Measurements from ENCODE around the gene MXRA7.

Gene MXRA7

GRCh38 chr17:76710863-76711611 lies at the start of gene MXRA7:
MXRA7 (minus strand) TSS chr17:76710965; CDS start chr17:76710946, 19 bp downstream.
- peak; percentile 85 for DNase-seq (ENCODE audit: low spot score)
- no peak for TF ChIP-seq CTCF (IDR thresholded peaks at IDR 0.05; ENCODE audit: extremely low read depth, insufficient read depth, missing control alignments)
- in situ Hi-C loops (cut with MboI; ENCODE audit: low pct_unique_long_range_greater_than_20kb, low sequenced_read_pairs, unreplicated experiment) = no loop called here

GRCh38 chr17:76758570-76758969 lies 47.8 kb upstream of the MXRA7 start:
- in situ Hi-C loops (cut with MboI; ENCODE audit: low pct_unique_long_range_greater_than_20kb, low sequenced_read_pairs, unreplicated experiment) = no loop called here
- no peak for TF ChIP-seq CTCF (IDR thresholded peaks at IDR 0.05; ENCODE audit: extremely low read depth, insufficient read depth, missing control alignments)
- DNase-seq (ENCODE audit: low spot score) = no peak

- in situ Hi-C loops (cut with MboI; ENCODE audit: low pct_unique_long_range_greater_than_20kb, low sequenced_read_pairs, unreplicated experiment) = no loop called here
Measured at GRCh38 chr17:76757256-76757655, 46.5 kb upstream of the MXRA7 start.

GRCh38 chr17:76755285-76755684 lies 44.5 kb upstream of the MXRA7 start:
- DNase-seq (ENCODE audit: low spot score) = no peak
- in situ Hi-C loops (cut with MboI; ENCODE audit: low pct_unique_long_range_greater_than_20kb, low sequenced_read_pairs, unreplicated experiment) = no loop called here
- no peak for TF ChIP-seq CTCF (IDR thresholded peaks at IDR 0.05; ENCODE audit: extremely low read depth, insufficient read depth, missing control alignments)

More at GRCh38 chr17:76757256-76757655, 46.5 kb upstream of the MXRA7 start:
- DNase-seq (ENCODE audit: low spot score) = no peak
- no peak for TF ChIP-seq CTCF (IDR thresholded peaks at IDR 0.05; ENCODE audit: extremely low read depth, insufficient read depth, missing control alignments)

- TF ChIP-seq CTCF (IDR thresholded peaks at IDR 0.05; ENCODE audit: extremely low read depth, insufficient read depth, missing control alignments) = no peak
- no peak for DNase-seq (ENCODE audit: low spot score)
- in situ Hi-C loops (cut with MboI; ENCODE audit: low pct_unique_long_range_greater_than_20kb, low sequenced_read_pairs, unreplicated experiment) = no loop called here
Measured at GRCh38 chr17:76753061-76753961, 42.5 kb upstream of the MXRA7 start.

- TF ChIP-seq CTCF (IDR thresholded peaks at IDR 0.05; ENCODE audit: extremely low read depth, insufficient read depth, missing control alignments) = no peak
- in situ Hi-C loops (cut with MboI; ENCODE audit: low pct_unique_long_range_greater_than_20kb, low sequenced_read_pairs, unreplicated experiment) = no loop called here
- DNase-seq (ENCODE audit: low spot score) = no peak
Measured at GRCh38 chr17:76752006-76752405, 41.2 kb upstream of the MXRA7 start.

All from GM13977 (cell line).